Endothelial cell (in vitro differentiated cells): ENCODE data around the gene MADD. TPM values are rescaled to one million over a fixed set of nuclear protein-coding genes. Genes with fewer than 3 reads are reported as not detected.

Source experiments
- DNase-seq: peaks from one replicate; pipeline ENCODE4 v3.0.0; 2021; ENCODE audit warnings: low spot score
- H3K27ac Mint-ChIP-seq: one replicate; pipeline ENCODE4 v1.8.0; 2021; ENCODE audit warnings: mixed read lengths, inconsistent platforms; ENCODE audit not compliant: unreplicated experiment
- H3K27me3 Mint-ChIP-seq: one replicate; pipeline ENCODE4 v1.8.0; 2021; ENCODE audit warnings: mild to moderate bottlenecking, moderate library complexity, mixed read lengths, inconsistent platforms; ENCODE audit not compliant: unreplicated experiment
- H3K36me3 Mint-ChIP-seq: one replicate; pipeline ENCODE4 v1.8.0; 2021; ENCODE audit warnings: mild to moderate bottlenecking, low read depth, mixed read lengths, inconsistent platforms; ENCODE audit not compliant: unreplicated experiment
- H3K4me1 Mint-ChIP-seq: one replicate; pipeline ENCODE4 v1.8.0; 2021; ENCODE audit warnings: mild to moderate bottlenecking, mixed read lengths, inconsistent platforms; ENCODE audit not compliant: unreplicated experiment
- H3K4me3 Mint-ChIP-seq: one replicate; pipeline ENCODE4 v1.8.0; 2021; ENCODE audit warnings: mild to moderate bottlenecking, mixed read lengths, inconsistent platforms; ENCODE audit not compliant: unreplicated experiment
- H3K9me3 Mint-ChIP-seq: one replicate; pipeline ENCODE4 v1.8.0; 2021; ENCODE audit warnings: mixed read lengths, inconsistent platforms; ENCODE audit not compliant: unreplicated experiment
- CTCF ChIP-seq: fragments of 200-600 bp; sonication (generic); IDR thresholded peaks from one replicate; pipeline ENCODE4 v1.5.0; 2021; ENCODE audit warnings: antibody characterized with exemption; ENCODE audit not compliant: unreplicated experiment
- total RNA-seq: library from RNA; stranded (reverse); fragmentation: NEBNext Ultra II Directional; extraction: Animal tissue kit (Norgen Biotek cat#: 25700); gene quantifications from one replicate; pipeline ENCODE4 v1.2.1, GENCODE V29; 2021; ENCODE audit not compliant: unreplicated experiment

The MADD gene
- total RNA-seq, 1 donor from 2014 or later: 61.2 TPM

- no peaks in the 10 kb centered on the region for H3K9me3 Mint-ChIP-seq
- H3K36me3 Mint-ChIP-seq: peaks cover 35% of the 10 kb centered on the region
- TF ChIP-seq CTCF: no peak
- peaks cover 6% of the 10 kb centered on the region for H3K27me3 Mint-ChIP-seq
- H3K4me3 Mint-ChIP-seq: no peak overlapping the region
- no peak overlapping the region for H3K27ac Mint-ChIP-seq
- DNase-seq: no peak
- peaks cover 20% of the 10 kb centered on the region for H3K4me1 Mint-ChIP-seq
These were observed 57.1 kb downstream of the MADD start for GRCh38 chr11:47327025-47327424.

- peaks cover 35% of the 10 kb centered on the region for H3K36me3 Mint-ChIP-seq
- H3K4me3 Mint-ChIP-seq: no peak overlapping the region
- no peak for TF ChIP-seq CTCF
- peak overlapping the region; percentile 76 for H3K27ac Mint-ChIP-seq
- H3K4me1 Mint-ChIP-seq: peaks cover 20% of the 10 kb centered on the region
- peaks cover 6% of the 10 kb centered on the region for H3K27me3 Mint-ChIP-seq
- H3K9me3 Mint-ChIP-seq: no peaks in the 10 kb centered on the region
- DNase-seq: no peak
These were observed 58.0 kb downstream of the MADD start for GRCh38 chr11:47327949-47328348.

GRCh38 chr11:47328449-47329390 lies 58.8 kb downstream of the MADD start:
- Mint-ChIP-seq H3K9me3 (no peaks in the 10 kb centered on the region), H3K4me3 (no peak overlapping the region), H3K27ac (peak overlapping the region; percentile 61), H3K27me3 (peaks cover 6% of the 10 kb centered on the region), H3K36me3 (peaks cover 31% of the 10 kb centered on the region), H3K4me1 (peaks cover 20% of the 10 kb centered on the region)
- DNase-seq: no peak
- TF ChIP-seq CTCF: no peak

GRCh38 chr11:47329431-47329986 lies 59.6 kb downstream of the MADD start:
- peaks cover 31% of the 10 kb centered on the region for H3K36me3 Mint-ChIP-seq
- H3K27me3 Mint-ChIP-seq: peaks cover 6% of the 10 kb centered on the region
- DNase-seq: no peak
- no peak overlapping the region for H3K4me3 Mint-ChIP-seq
- TF ChIP-seq CTCF: no peak
- peak overlapping the region; percentile 77 for H3K27ac Mint-ChIP-seq
- H3K4me1 Mint-ChIP-seq: peaks cover 20% of the 10 kb centered on the region
- no peaks in the 10 kb centered on the region for H3K9me3 Mint-ChIP-seq
